ENCODE measurements around the gene AFAP1L2. TPM values are rescaled to one million over a fixed set of nuclear protein-coding genes. Genes with fewer than 3 reads are reported as not detected.

Gene AFAP1L2
- total RNA-seq, 1 donor, result 0.94 TPM

GRCh38 chr10:114385557-114385956 is 18.7 kb downstream of the AFAP1L2 start:
- Histone ChIP-seq H3K27me3 (ENCODE audit: insufficient read depth, low read length) (no peaks in the 10 kb centered on the region), H3K4me1 (ENCODE audit: insufficient read depth, low read length) (no peaks in the 10 kb centered on the region), H3K4me3 (ENCODE audit: low read length) (no peak overlapping the region), H3K9me3 (ENCODE audit: low read depth, low read length) (no peaks in the 10 kb centered on the region)

- Histone ChIP-seq H3K9me3 (ENCODE audit: low read depth, low read length) (no peaks in the 10 kb centered on the region), H3K4me3 (ENCODE audit: low read length) (no peak overlapping the region), H3K27me3 (ENCODE audit: insufficient read depth, low read length) (no peaks in the 10 kb centered on the region), H3K4me1 (ENCODE audit: insufficient read depth, low read length) (no peaks in the 10 kb centered on the region)
Measured at GRCh38 chr10:114384601-114385000, 19.7 kb downstream of the AFAP1L2 start.

- Histone ChIP-seq H3K4me3 (ENCODE audit: low read length) (no peak overlapping the region), H3K9me3 (ENCODE audit: low read depth, low read length) (no peaks in the 10 kb centered on the region), H3K27me3 (ENCODE audit: insufficient read depth, low read length) (no peaks in the 10 kb centered on the region), H3K4me1 (ENCODE audit: insufficient read depth, low read length) (no peaks in the 10 kb centered on the region)
Measured at GRCh38 chr10:114384181-114384580, 20.1 kb downstream of the AFAP1L2 start.

GRCh38 chr10:114380797-114381196 is 23.5 kb downstream of the AFAP1L2 start:
- no peaks in the 10 kb centered on the region for H3K9me3 ChIP-seq (ENCODE audit: low read depth, low read length)
- no peaks in the 10 kb centered on the region for H3K4me1 ChIP-seq (ENCODE audit: insufficient read depth, low read length)
- no peaks in the 10 kb centered on the region for H3K27me3 ChIP-seq (ENCODE audit: insufficient read depth, low read length)
- no peak overlapping the region for H3K4me3 ChIP-seq (ENCODE audit: low read length)

- Histone ChIP-seq H3K9me3 (ENCODE audit: low read depth, low read length) (no peaks in the 10 kb centered on the region), H3K4me1 (ENCODE audit: insufficient read depth, low read length) (no peaks in the 10 kb centered on the region), H3K27me3 (ENCODE audit: insufficient read depth, low read length) (no peaks in the 10 kb centered on the region), H3K4me3 (ENCODE audit: low read length) (no peak overlapping the region)
Measured at GRCh38 chr10:114380060-114380459, 24.2 kb downstream of the AFAP1L2 start.

GRCh38 chr10:114379631-114380041 is 24.7 kb downstream of the AFAP1L2 start:
- H3K27me3 ChIP-seq (ENCODE audit: insufficient read depth, low read length), result no peaks in the 10 kb centered on the region
- no peaks in the 10 kb centered on the region for H3K9me3 ChIP-seq (ENCODE audit: low read depth, low read length)
- no peak overlapping the region for H3K4me3 ChIP-seq (ENCODE audit: low read length)

GRCh38 chr10:114376523-114376922 is 27.8 kb downstream of the AFAP1L2 start:
- Histone ChIP-seq H3K9me3 (ENCODE audit: low read depth, low read length) (no peaks in the 10 kb centered on the region), H3K27me3 (ENCODE audit: insufficient read depth, low read length) (no peaks in the 10 kb centered on the region), H3K4me1 (ENCODE audit: insufficient read depth, low read length) (no peaks in the 10 kb centered on the region), H3K4me3 (ENCODE audit: low read length) (no peak overlapping the region)

More at GRCh38 chr10:114379631-114380041, 24.7 kb downstream of the AFAP1L2 start:
- no peaks in the 10 kb centered on the region for H3K4me1 ChIP-seq (ENCODE audit: insufficient read depth, low read length)

- H3K4me3 ChIP-seq (ENCODE audit: low read length), result no peak overlapping the region
Measured at GRCh38 chr10:114375047-114375446, 29.3 kb downstream of the AFAP1L2 start.

GRCh38 chr10:114374053-114374791 is 30.1 kb downstream of the AFAP1L2 start:
- Histone ChIP-seq H3K27me3 (ENCODE audit: insufficient read depth, low read length) (no peaks in the 10 kb centered on the region), H3K9me3 (ENCODE audit: low read depth, low read length) (no peaks in the 10 kb centered on the region), H3K4me1 (ENCODE audit: insufficient read depth, low read length) (no peaks in the 10 kb centered on the region), H3K4me3 (ENCODE audit: low read length) (no peak overlapping the region)

More at GRCh38 chr10:114375047-114375446, 29.3 kb downstream of the AFAP1L2 start:
- no peaks in the 10 kb centered on the region for H3K9me3 ChIP-seq (ENCODE audit: low read depth, low read length)
- no peaks in the 10 kb centered on the region for H3K4me1 ChIP-seq (ENCODE audit: insufficient read depth, low read length)
- no peaks in the 10 kb centered on the region for H3K27me3 ChIP-seq (ENCODE audit: insufficient read depth, low read length)

GRCh38 chr10:114373631-114374030 is 30.7 kb downstream of the AFAP1L2 start:
- no peaks in the 10 kb centered on the region for H3K9me3 ChIP-seq (ENCODE audit: low read depth, low read length)
- no peaks in the 10 kb centered on the region for H3K27me3 ChIP-seq (ENCODE audit: insufficient read depth, low read length)
- H3K4me1 ChIP-seq (ENCODE audit: insufficient read depth, low read length), result no peaks in the 10 kb centered on the region
- no peak overlapping the region for H3K4me3 ChIP-seq (ENCODE audit: low read length)

GRCh38 chr10:114372995-114373394 is 31.3 kb downstream of the AFAP1L2 start:
- Histone ChIP-seq H3K4me1 (ENCODE audit: insufficient read depth, low read length) (no peaks in the 10 kb centered on the region), H3K9me3 (ENCODE audit: low read depth, low read length) (no peaks in the 10 kb centered on the region), H3K4me3 (ENCODE audit: low read length) (no peak overlapping the region), H3K27me3 (ENCODE audit: insufficient read depth, low read length) (no peaks in the 10 kb centered on the region)

GRCh38 chr10:114372179-114372578 is 32.1 kb downstream of the AFAP1L2 start:
- Histone ChIP-seq H3K4me3 (ENCODE audit: low read length) (no peak overlapping the region), H3K9me3 (ENCODE audit: low read depth, low read length) (no peaks in the 10 kb centered on the region), H3K27me3 (ENCODE audit: insufficient read depth, low read length) (no peaks in the 10 kb centered on the region), H3K4me1 (ENCODE audit: insufficient read depth, low read length) (no peaks in the 10 kb centered on the region)

GRCh38 chr10:114370966-114371365 is 33.3 kb downstream of the AFAP1L2 start:
- Histone ChIP-seq H3K4me3 (ENCODE audit: low read length) (no peak overlapping the region), H3K9me3 (ENCODE audit: low read depth, low read length) (no peaks in the 10 kb centered on the region), H3K4me1 (ENCODE audit: insufficient read depth, low read length) (no peaks in the 10 kb centered on the region), H3K27me3 (ENCODE audit: insufficient read depth, low read length) (no peaks in the 10 kb centered on the region)

- Histone ChIP-seq H3K27me3 (ENCODE audit: insufficient read depth, low read length) (no peaks in the 10 kb centered on the region), H3K4me1 (ENCODE audit: insufficient read depth, low read length) (no peaks in the 10 kb centered on the region), H3K9me3 (ENCODE audit: low read depth, low read length) (no peaks in the 10 kb centered on the region), H3K4me3 (ENCODE audit: low read length) (no peak overlapping the region)
Measured at GRCh38 chr10:114370199-114370598, 34.1 kb downstream of the AFAP1L2 start.

- H3K4me1 ChIP-seq (ENCODE audit: insufficient read depth, low read length), result no peaks in the 10 kb centered on the region
- no peak overlapping the region for H3K4me3 ChIP-seq (ENCODE audit: low read length)
- H3K27me3 ChIP-seq (ENCODE audit: insufficient read depth, low read length), result no peaks in the 10 kb centered on the region
- H3K9me3 ChIP-seq (ENCODE audit: low read depth, low read length), result no peaks in the 10 kb centered on the region
Measured at GRCh38 chr10:114368057-114368391, 36.3 kb downstream of the AFAP1L2 start.

- Histone ChIP-seq H3K4me3 (ENCODE audit: low read length) (no peak overlapping the region), H3K27me3 (ENCODE audit: insufficient read depth, low read length) (no peaks in the 10 kb centered on the region), H3K4me1 (ENCODE audit: insufficient read depth, low read length) (no peaks in the 10 kb centered on the region), H3K9me3 (ENCODE audit: low read depth, low read length) (no peaks in the 10 kb centered on the region)
Measured at GRCh38 chr10:114367351-114368056, 36.8 kb downstream of the AFAP1L2 start.

Data from mononuclear cell (primary cell).